GM18861 (cell line): ENCODE data around the gene MAP2K3.
"Not testable (repeated sequence)": the region's sequence is repeated elsewhere in the genome, so short reads cannot be mapped to it uniquely, and the experiment has no call there.

Experiments
- ATAC-seq: cut with Tn5 transposase; IDR thresholded peaks from one replicate; pipeline ENCODE4 v1.9.1; 2021; ENCODE audit not compliant: unreplicated experiment

The MAP2K3 gene

DNA sequence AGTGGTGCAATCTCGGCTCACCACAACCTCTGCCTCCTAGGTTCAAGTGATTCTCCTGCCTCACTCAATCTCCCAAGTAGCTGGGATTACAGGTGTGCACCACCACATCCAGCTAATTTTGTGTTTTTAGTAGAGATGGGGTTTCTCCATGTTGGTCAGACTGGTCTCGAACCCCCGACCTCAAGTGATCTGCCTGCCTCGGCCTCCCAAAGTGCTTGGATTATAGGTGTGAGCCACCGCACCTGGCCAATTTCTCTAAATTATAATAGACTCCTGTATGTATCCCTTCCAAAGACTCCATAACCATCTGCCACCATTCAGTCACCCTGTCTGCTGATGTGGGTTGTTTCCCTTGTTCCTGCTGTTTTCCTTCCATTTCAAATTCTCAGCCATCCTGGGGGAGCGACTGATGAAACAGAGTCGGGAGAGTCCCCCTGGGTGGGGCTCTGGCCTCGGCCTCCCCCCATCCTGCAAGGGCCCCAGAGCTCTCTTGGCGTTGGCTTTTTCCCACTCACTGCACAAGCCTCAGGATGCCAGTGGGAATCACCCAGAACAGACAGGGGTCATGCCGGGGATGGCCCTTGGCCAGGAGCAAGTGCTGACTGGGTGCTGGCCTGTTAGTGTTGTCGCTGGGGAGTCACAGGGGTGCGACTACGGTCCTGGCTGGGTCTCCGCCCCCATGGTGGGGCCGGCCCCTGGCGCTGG lies 25.7 kb downstream of the MAP2K3 start:
- ATAC-seq = not testable (repeated sequence)

DNA sequence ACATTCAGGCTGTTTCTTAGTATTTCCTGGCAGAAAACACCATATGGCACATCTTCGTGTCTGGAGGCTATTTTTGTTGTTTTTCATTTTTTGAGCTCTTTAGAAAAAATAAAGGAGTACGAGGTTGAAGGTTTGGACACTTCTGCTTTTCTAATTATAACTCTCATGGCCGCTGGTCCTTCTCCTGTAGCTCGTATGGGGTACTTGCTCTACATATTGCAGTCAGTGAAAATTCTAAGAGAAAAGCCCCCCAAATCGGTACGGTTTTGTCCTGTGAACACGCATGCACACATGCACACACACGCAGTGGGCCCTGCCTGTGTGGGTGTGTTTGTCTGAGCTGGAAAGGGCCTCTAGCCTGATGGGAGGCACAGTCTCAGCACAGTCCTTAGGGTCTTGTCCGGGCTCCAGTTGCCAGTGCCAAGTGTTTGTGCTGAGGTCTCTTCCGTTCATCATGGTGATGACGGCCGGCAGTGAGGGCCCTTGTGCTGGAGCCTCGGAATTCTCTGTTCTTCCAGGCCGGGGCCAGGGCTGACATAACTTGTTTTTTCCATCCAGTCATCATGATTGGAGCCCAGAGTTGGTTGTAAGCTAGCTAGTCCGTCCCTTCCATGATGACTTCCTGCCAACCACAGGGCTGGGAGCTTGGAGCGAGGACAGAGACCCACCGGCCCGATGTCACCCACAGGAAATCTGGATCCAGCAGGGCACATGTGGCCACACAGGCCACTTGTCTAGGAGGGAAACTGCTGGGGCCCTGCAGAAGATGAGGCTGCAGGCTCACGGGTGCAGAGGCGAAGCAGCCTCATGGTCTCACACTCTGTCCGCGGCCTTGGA lies 26.5 kb downstream of the MAP2K3 start:
- not testable (repeated sequence) for ATAC-seq

DNA sequence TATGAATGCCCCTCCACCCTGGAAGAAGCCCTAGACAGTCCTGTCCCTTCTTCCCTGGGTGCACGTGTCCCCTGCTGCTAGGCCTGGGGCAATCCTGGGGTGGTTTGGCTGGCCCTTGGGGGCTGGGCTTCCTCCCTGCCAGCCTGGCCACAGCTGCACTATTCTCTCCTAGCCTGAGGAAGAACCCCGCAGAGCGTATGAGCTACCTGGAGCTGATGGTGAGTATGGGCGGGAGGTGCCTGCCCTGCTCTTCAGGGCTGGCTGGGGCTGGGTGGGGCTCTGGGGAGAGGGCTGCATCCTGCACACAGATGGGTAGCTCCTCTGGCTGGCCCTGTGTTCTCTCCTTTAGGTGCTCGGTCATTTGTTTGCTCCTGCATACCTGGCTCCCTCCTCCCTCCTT lies 28.8 kb downstream of the MAP2K3 start:
- no peak for ATAC-seq

DNA sequence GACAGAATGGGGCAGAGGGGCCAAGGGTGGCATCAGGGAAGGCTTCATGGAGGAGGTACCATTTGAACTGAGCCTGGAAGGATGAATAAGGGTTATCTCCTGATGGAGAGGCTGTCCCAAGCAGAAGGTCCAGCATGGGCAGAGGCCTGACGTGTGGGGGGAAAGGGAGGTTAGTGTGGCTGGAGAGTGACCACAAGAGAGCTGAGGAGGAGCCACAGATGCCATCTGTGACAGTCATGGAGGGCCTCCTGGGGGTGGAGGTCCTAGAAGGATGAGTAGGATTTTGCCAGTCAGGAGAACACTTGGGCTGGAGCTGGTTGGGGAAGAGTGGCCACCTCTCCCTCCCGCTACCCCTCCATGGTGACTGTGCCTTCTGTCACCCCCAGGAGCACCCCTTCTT lies 29.2 kb downstream of the MAP2K3 start:
- ATAC-seq = not testable (repeated sequence)

DNA sequence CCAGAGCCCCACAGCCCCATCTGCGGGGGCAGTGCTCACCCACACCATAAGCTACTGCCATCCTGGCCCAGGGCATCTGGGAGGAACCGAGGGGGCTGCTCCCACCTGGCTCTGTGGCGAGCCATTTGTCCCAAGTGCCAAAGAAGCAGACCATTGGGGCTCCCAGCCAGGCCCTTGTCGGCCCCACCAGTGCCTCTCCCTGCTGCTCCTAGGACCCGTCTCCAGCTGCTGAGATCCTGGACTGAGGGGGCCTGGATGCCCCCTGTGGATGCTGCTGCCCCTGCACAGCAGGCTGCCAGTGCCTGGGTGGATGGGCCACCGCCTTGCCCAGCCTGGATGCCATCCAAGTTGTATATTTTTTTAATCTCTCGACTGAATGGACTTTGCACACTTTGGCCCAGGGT lies 29.8 kb downstream of the MAP2K3 start:
- not testable (repeated sequence) for ATAC-seq

DNA sequence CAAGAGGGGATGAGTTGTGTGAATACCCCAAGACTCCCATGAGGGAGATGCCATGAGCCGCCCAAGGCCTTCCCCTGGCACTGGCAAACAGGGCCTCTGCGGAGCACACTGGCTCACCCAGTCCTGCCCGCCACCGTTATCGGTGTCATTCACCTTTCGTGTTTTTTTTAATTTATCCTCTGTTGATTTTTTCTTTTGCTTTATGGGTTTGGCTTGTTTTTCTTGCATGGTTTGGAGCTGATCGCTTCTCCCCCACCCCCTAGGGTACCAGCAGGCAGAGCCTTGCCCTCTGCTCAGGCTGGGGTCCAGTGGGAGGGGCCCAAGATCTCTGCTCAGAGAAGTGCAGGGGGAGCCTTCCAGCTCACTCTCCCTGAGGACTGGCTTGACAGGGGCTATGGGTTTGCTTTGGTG lies 30.2 kb downstream of the MAP2K3 start:
- not testable (repeated sequence) for ATAC-seq

DNA sequence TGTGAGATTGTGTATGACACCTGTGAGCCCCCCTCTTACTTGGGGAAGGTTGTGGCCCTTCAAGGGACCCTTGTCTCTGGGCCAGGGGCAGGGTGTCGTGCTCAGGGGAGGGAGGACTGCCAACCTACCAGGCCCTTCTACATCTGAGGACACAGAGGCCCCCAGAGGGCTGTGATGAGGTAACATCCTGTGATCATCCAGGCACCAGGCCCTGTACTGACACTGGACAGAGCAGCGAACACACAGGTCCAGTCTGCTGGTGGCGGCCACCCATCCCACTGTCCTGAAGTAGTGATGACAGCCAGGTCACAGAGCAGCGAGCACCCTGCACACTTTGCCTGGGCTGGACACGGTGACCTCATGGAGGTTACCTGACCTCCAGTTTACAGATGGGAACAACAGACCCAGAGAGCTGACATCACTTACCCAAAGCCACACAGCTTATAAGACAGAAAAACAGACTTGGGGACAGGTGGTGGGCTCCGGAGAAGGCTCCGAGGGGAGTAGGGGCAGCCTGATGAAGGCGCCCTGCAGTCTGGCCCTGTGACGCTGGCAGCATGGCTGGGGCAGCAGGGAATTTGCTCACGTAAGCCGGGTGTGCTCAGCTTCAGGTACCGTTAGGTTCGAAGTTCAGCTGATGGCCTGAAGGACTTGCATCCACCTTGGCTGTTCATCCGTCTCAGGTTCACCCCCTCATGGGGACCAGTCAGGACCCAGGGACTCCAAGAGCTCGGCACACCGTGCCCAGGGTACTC lies 30.9 kb downstream of the MAP2K3 start:
- ATAC-seq = not testable (repeated sequence)

DNA sequence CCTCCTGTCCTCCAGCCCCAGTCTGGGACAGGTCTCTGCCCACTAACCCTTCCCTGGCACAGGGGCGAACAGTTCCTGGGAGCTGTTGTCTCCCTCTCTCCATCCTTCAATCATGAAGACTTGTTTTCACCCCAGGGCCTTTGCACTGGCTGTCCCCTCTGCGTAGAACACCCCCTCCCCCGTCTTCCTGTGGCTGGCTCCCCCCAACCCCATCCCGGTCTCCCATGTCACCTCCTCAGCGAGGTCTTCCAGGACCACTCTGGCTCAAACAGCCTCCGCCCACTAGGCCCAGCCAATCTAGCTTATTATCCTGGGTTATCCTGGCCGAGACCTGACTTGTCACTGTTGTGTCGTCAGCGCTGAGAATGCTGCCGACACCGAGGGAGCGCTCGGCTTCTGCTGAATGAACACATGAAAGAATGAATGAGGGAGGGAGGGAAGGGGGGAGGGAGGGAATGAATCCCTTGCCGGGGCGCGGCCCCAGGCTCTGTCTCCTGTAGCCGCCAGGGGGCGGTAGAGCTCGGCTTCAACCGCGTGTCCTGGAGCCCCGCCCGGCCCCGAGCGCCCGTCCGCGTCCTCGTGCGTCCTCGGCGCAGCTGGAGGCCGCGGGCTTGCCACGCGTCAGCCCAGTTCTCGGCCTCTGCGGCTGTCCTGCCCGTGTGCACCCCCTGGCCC lies 31.8 kb downstream of the MAP2K3 start:
- ATAC-seq = not testable (repeated sequence)

DNA sequence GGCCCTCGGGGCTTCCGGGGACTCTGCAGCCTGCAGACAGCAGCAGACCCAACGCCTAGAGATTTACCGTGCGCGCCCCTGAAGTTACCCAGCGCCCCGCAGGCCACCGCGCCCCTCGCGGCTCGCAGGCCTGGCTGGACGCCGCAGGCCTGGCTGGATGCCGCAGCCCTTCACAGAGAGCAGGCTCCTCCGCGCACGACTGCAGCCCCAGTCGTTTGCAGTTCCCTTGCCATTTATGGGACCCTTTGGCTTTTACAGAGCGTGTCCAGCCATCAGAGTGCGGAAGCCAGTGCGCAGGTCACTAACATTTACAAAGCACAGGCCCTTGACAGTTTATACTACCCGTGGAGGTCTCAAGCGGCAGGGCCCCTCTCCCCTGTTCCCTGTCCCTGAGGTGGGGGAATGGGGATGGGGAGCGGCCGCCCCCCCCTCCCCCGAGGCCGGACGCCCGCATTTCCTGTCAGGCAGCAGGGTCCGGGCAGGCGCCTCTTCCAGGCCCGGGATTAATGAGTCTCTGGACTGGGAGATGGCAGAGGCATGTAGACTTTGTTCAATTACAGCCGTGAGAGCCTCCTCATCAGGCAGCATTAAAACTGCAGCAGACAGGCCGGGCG lies 32.5 kb downstream of the MAP2K3 start:
- ATAC-seq = not testable (repeated sequence)

DNA sequence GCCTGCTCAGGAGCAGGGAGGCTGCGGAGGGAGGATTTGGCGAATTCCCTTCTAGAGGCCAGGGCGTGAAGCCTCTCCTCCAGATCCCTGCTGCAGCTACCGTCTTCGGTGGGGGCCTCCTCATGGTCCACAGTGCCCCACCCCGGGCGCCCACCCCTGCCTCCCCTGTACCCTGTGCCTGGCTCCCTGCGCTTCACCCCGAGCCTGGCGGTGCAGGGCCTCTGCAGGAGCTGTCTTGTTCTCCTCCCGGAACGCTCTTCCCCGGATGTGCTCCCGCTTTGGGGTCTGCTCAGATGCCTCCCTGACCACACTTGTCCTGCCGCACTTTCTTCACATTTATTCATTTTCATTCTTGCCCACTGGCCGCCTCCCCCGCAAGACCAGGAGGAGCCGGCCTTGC lies 33.3 kb downstream of the MAP2K3 start:
- ATAC-seq = not testable (repeated sequence)

DNA sequence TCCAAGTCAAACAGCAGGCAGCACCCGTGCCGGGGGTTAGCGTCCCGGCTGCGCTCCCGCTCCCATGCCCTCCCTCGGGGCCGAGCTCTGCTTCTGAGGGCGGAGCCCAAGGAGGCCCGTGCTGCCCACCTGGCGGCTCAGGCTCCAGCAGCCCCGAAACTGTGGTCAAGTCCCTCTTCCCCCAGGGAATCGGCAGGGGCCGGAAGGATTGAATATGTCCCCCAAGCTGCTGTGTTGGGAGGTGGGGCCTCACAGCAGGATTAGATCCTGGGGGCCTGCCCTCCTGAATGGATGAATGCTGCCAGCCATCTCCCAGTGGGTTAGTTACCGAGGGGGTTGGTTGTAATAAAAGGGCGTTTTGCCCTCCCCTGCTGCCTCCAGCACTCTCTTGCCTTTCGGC lies 33.9 kb downstream of the MAP2K3 start:
- no peak for ATAC-seq

DNA sequence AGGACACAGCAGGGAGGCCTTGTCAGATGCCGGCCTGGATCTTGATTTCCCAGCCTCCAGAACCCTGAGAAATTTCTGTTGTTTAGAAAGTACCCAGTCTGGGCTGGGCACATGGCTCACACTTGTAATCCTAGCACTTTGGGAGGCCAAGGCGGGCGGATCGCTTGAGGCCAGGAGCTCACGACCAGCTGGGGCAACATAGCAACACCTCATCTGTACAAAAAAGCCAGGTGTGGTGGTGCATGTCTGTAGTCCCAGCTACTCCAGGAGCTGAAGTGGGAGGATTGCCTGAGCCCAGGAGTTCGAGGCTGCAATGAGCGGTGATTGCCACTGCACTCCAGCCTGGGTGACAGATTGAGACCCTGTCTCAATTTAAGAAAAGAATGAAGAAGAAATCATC lies 34.3 kb downstream of the MAP2K3 start:
- not testable (repeated sequence) for ATAC-seq

DNA sequence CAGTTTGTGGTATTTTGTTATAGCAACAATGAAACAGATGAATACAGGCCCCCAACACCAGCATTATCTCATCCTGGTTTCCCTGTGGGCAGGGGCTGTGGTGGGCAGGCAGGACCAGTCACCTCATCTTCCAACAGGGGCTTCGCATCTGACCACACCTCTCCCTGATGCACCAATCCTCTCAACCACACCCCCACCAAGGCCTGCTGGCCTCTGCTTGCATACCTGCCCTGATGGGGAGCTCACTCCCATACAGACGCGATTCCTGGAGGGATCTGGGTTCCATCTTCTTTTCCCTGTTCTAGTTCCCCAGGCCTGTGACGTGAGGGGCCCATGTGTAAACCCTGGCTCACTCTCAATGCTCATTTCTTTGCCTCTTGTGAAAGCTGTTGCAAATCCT lies 34.7 kb downstream of the MAP2K3 start:
- not testable (repeated sequence) for ATAC-seq

DNA sequence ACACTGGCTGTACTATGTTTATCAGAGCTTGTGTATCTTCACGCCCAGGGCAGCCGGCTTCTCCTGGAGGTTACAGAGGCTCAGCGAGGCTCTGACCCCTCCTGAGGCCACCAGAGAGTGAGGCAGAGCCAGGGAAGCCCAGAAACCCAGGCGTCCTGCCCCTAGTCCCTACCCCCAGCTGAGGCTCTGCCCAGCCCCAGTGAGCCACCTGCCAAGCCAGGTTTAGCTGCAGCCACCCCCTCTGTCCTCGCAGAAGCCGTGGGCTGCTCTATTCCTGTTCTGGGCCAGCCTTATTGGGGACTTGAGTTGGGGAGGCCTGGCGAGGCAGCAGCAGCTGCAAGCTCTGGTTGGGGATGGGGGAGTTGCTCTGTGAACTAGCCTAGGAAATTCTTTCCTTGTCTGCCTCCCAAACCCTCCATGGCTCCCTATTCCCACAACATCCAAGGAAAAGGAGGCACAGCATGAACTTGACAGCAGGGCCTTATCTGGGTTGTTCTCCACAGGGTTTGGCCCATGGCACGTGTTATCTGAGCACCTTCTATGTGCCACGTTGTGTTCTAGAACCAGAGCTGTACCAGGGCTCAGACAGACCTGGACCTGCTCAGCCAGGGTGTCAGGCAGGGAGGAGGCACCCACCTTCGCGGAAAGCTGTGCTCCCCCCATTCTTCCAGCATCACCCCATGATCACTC lies 35.3 kb downstream of the MAP2K3 start:
- not testable (repeated sequence) for ATAC-seq

DNA sequence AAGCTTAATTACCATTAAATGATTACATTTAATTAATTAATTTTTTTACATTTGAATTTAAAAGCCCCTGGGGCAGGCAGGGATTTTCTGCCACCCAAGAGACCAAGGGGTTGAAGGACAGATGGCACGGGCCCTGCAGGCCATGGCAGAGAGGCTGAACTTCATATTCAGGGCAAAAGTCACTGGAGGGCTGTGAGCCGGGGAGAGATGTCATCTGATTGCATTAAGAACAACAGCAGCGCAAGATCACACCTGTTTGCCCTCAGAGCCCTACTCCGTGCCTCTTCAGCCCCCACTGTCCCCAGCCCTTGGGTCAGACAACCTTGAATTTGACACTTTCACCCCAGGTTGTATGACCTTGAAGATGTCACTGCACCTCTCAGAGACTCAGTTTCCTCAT lies 35.9 kb downstream of the MAP2K3 start:
- not testable (repeated sequence) for ATAC-seq

DNA sequence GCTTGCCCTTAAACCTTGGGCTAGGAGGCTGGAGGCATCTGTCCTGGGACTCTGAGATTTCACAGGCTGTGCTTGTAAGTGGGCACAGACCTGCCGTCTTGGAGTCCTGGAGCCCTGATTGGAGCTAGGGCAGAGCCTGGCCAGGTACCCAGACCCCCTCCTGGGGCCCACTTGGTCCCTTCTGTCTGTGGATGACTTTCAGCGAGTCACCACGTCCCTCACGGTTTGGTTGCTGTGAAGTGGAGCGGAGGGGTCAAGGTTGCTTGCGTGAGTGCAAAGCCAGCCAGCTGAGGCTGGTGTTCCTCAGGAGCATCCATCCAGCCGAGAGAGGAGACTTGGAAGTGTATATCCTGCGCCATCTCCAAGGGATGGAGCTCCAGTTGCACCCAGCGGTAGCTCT lies 36.5 kb downstream of the MAP2K3 start:
- ATAC-seq = not testable (repeated sequence)

DNA sequence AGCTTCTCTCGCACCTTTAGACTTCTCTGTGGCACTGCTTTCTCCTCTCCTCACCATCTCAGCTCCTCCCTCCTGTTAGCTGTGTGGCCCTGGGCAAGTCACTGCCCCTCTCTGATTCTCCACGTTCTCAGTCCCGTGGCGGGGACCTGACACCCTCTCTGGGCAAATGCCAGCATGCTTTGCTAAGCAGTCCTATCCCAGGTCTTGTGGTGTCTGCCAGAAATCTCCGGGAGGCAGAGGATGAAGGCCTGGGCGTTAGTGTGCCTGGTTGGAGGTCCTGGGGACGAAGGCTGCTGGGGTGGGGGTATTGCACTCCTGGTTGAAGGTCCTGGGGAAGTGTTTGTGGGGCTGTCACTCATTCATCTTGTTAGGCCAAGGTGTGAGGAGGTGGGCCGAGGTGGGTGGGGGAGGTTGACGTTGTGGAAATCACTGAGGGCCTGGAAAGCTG lies 37.3 kb downstream of the MAP2K3 start:
- ATAC-seq = not testable (repeated sequence)

DNA sequence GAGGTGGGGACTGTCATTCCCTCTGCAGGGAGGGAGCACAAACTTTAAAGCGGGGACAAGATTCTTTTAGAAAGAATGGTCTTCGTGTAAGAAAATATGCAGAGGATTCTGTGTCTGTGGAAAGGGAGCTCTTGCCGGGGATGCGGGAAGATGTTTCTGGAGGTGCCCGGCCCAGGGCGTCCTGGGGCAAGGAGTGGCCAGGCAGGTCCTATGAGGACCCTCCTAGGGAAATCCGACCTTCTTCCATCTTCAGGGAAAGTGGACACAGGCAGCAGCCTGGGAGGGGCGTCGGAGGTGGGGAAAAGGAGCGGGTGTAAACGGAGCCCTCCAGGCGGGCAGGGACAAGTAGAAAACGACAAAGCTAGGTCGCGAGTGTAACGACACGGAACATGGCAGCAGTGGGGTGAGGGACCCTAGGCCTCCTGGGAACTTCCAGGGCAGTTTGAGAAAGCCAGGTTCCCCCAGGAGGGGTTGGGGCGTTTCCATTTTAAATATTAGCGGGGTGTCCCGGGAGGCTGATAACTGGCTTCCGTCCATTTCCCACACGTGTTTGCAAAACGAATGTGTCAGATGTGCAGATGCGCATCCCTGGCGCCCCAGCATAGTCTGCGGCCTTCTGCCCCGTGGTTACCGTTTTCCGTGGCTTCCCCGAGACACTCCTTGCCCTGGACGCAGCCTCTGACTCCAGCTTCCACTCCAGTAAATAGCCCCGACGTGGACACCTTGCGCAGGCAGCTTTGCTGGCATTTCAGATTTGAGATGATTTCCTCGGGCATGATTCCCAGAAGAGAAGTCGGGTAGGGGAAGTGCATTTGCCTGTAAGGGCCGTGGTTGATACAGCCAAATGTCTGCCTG lies 39.0 kb downstream of the MAP2K3 start:
- ATAC-seq = not testable (repeated sequence)

DNA sequence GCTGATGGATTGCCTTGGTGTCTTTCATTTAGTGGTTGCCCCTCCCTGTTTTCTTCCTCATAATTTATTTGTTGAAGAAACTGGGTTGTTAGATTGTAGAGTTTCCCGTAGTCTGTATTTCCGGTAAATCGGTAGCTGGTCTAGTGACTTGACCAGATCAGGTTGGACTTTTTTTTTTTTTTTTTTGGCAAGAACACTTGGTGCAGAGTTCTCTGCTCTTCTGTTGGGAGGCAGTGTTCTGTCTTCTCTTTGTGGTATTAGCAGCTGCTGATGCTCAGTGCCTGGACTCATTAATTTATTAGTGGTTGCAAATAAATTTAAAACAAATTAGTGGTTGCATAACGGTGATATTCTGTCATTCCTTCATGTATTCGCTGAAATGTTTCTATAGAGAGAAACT lies 40.2 kb downstream of the MAP2K3 start:
- ATAC-seq = not testable (repeated sequence)
